SK-N-SH (cell line): ENCODE measurements around the gene OTOR.

ENCODE experiments used
- CTCF ChIP-seq: fragments of 200-600 bp; sonication (generic); IDR thresholded peaks from 2 replicates; pipeline ENCODE4 v1.6.1; 2017; ENCODE audit warnings: antibody characterized with exemption, mild to moderate bottlenecking, moderate library complexity
- MXI1 ChIP-seq: IDR thresholded peaks from 2 replicates; pipeline ENCODE4 v1.6.1; 2012; ENCODE audit warnings: mild to moderate bottlenecking, low read depth, low read length, improper control_type of control experiment
- RAD21 ChIP-seq: IDR thresholded peaks from 2 replicates; pipeline ENCODE4 v1.6.1; 2012; ENCODE audit warnings: mild to moderate bottlenecking, low read length
- RFX5 ChIP-seq: IDR thresholded peaks from 2 replicates; pipeline ENCODE4 v1.6.1; 2012; ENCODE audit warnings: mild to moderate bottlenecking, improper control_type of control experiment, low read length
- SIN3A ChIP-seq: IDR thresholded peaks from 2 replicates; pipeline ENCODE4 v1.6.1; 2012; ENCODE audit warnings: low read depth, mild to moderate bottlenecking, low read length, moderate library complexity, borderline replicate concordance
- YY1 ChIP-seq: IDR thresholded peaks from 2 replicates; pipeline ENCODE4 v1.4.0; 2012; ENCODE audit warnings: low read depth, mild to moderate bottlenecking

DNA sequence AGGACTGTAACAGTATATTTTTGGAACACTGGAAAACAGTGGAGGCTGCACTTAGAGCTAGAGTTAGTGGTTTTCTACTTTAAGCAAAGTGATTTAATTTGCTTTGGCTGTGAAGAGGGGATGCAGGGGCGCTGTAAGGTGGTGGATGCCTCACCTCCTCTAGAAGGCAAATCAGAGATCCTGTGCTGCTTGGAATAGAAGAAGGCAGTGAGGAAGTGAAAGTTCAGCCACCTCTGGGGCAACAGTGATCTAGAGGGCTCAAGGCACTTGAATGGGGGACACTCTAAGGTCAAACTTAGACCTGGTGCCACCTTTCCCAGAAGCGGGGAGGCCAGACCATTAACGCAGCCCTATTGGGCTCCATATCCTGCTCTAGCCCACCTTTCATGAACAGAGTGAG is 37.4 kb upstream of the OTOR start:
- no peak for TF ChIP-seq CTCF
- TF ChIP-seq YY1, result no peak
- no peak for TF ChIP-seq RAD21
- TF ChIP-seq SIN3A, result no peak
- TF ChIP-seq RFX5, result no peak
- TF ChIP-seq MXI1, result no peak
